Thoracic aorta endothelial cell (primary cell): ENCODE results near the gene TMOD3. TPM values are rescaled to one million over a fixed set of nuclear protein-coding genes. Genes with fewer than 3 reads are reported as not detected.

ENCODE experiments used
- small RNA-seq: library from RNA; depleted of rRNA; stranded (forward); fragments of <200 nt; gene quantifications from one replicate; pipeline ENCODE3, GENCODE V24; 2012
- total RNA-seq: library from RNA; depleted of rRNA; stranded (reverse); fragments of >200 nt; gene quantifications from 2 replicates; pipeline ENCODE4 v1.2.3, GENCODE V29; 2012

TMOD3 gene
- 104 and 114 TPM in 2 replicates for total RNA-seq

GRCh38 chr15:51829376-51830275, at the start of gene TMOD3:
TSS of gene TMOD3 (plus strand) at chr15:51829653. CDS start at chr15:51862885, 33,232 bp downstream.

Small RNA genes lying within 50 kb of the gene (small RNA-seq; reads per million reads assigned to genes)
- gene AC090971.5, result not detected
- not detected for gene RF00017
- gene RF00019, result not detected
- not detected for gene RNU6-90P

Other genes starting within 250 kb of the TMOD3 start
- 20.3 and 29.9 TPM in 2 replicates for gene DMXL2, start 206.9 kb upstream of the TMOD3 start, total RNA-seq
- not detected in 2 replicates for gene SCG3, start 148.2 kb upstream of the TMOD3 start, total RNA-seq
- gene LYSMD2, start 92.0 kb upstream of the TMOD3 start, total RNA-seq, result 13.0 and 17.8 TPM in 2 replicates
- 6.0 and 9.8 TPM in 2 replicates for gene TMOD2, start 78.1 kb upstream of the TMOD3 start, total RNA-seq
- 30.7 and 39.0 TPM in 2 replicates for gene LEO1, start 142.1 kb downstream of the TMOD3 start, total RNA-seq
- 64.5 and 65.8 TPM in 2 replicates for gene MAPK6, start 189.6 kb downstream of the TMOD3 start, total RNA-seq